HL-60 (cell line): ENCODE data around the gene PBX3.

Experiments used
- DNase-seq, 2 experiments: peaks; one replicate each; pipeline ENCODE4 v3.0.0-alpha.2; 2010 to 2020; ENCODE audit warnings: low read depth in 1 of 2, low spot score in 1 of 2
- H3K27ac ChIP-seq: fragments of 250-450 bp; sonication (Bioruptor Pico); replicated peaks from 2 replicates; pipeline ENCODE4 v1.5.1; 2020; ENCODE audit warnings: mild to moderate bottlenecking, moderate library complexity
- H3K27me3 ChIP-seq: fragments of 250-450 bp; sonication (Bioruptor Pico); 2 replicates; pipeline ENCODE4 v1.5.1; 2021; ENCODE audit warnings: mild to moderate bottlenecking, moderate library complexity; ENCODE audit not compliant: insufficient read depth, poor library complexity, severe bottlenecking
- H3K4me3 ChIP-seq: replicated peaks from 2 replicates; pipeline ENCODE4 v1.5.1; 2011; ENCODE audit warnings: mild to moderate bottlenecking, control low read depth, low read length; ENCODE audit not compliant: insufficient read depth
- CTCF ChIP-seq: IDR thresholded peaks from one replicate; pipeline ENCODE4 v1.5.1; 2011; ENCODE audit warnings: low read length, control low read depth, inconsistent platforms; ENCODE audit not compliant: insufficient read depth
- GABPA ChIP-seq: IDR thresholded peaks from 2 replicates; pipeline ENCODE4 v1.6.1; 2012; ENCODE audit warnings: low read depth
- POLR2AphosphoS5 ChIP-seq: IDR thresholded peaks from 2 replicates; pipeline ENCODE4 v1.6.1; 2012; ENCODE audit warnings: low read depth
- REST ChIP-seq: IDR thresholded peaks from 2 replicates; pipeline ENCODE4 v1.6.1; 2012; ENCODE audit warnings: low read depth; ENCODE audit not compliant: insufficient replicate concordance
- SPI1 ChIP-seq: IDR thresholded peaks from 2 replicates; pipeline ENCODE4 v1.6.1; 2012; ENCODE audit warnings: low read depth, mild to moderate bottlenecking, borderline replicate concordance

The PBX3 gene

GRCh38 chr9:125706651-125707471, 40.3 kb upstream of the PBX3 start, which contains the start of gene MAPKAP1:
Gene MAPKAP1 (minus strand): TSS chr9:125707208. CDS start chr9:125672574, 34,634 bp downstream.
- Histone ChIP-seq H3K4me3 (peak within 1 kb of the TSS; percentile 97), H3K27ac (peak within 1 kb of the TSS; percentile 81), H3K27me3 (no peaks in the 10 kb centered on the region)
- peak; percentile 88 to 96 for DNase-seq
- TF ChIP-seq REST (peak; percentile 43), GABPA (peak; percentile 94), SPI1 (no peak), POLR2AphosphoS5 (peak; percentile 88), CTCF (no peak)

- peak overlapping the region; percentile 81 for H3K27ac ChIP-seq
- DNase-seq = no peak
Measured at GRCh38 chr9:125707472-125707804, 39.7 kb upstream of the PBX3 start.

More at GRCh38 chr9:125707472-125707804, 39.7 kb upstream of the PBX3 start:
- no peak for TF ChIP-seq GABPA
- TF ChIP-seq SPI1 = no peak
- no peak for TF ChIP-seq POLR2AphosphoS5
- no peak for TF ChIP-seq REST
- no peak for TF ChIP-seq CTCF
- H3K27me3 ChIP-seq = no peaks in the 10 kb centered on the region
- H3K4me3 ChIP-seq = no peak overlapping the region; the same call in 1 of the 2 replicates
